SW 1271 (cell line): ENCODE measurements around the gene NRXN2.

Experiments used
- DNase-seq, 2 experiments: peaks; one replicate each; lab custom pipeline; 2025; lab: John Stamatoyannopoulos, UW

The NRXN2 gene

GRCh38 chr11:64759131-64759721, 36.2 kb upstream of the NRXN2 start:
- DNase-seq, result no peak

GRCh38 chr11:64758330-64759079, 35.5 kb upstream of the NRXN2 start:
- DNase-seq, result no peak

GRCh38 chr11:64757549-64758329, 34.7 kb upstream of the NRXN2 start:
- no peak for DNase-seq

- no peak for DNase-seq
Observed at GRCh38 chr11:64755681-64756361, 32.8 kb upstream of the NRXN2 start.

- no peak for DNase-seq
Observed at GRCh38 chr11:64754919-64755662, 32.1 kb upstream of the NRXN2 start.

GRCh38 chr11:64754124-64754918, 31.3 kb upstream of the NRXN2 start:
- no peak for DNase-seq

GRCh38 chr11:64753380-64754123, 30.6 kb upstream of the NRXN2 start:
- DNase-seq, result no peak

- DNase-seq, result no peak
Observed at GRCh38 chr11:64753019-64753379, 30.0 kb upstream of the NRXN2 start.

- DNase-seq, result no peak
Observed at GRCh38 chr11:64752175-64752970, 29.4 kb upstream of the NRXN2 start.

- DNase-seq, result no peak
Observed at GRCh38 chr11:64751580-64751979, 28.6 kb upstream of the NRXN2 start.

- no peak for DNase-seq
Observed at GRCh38 chr11:64751136-64751535, 28.1 kb upstream of the NRXN2 start.

- no peak for DNase-seq
Observed at GRCh38 chr11:64750361-64751054, 27.5 kb upstream of the NRXN2 start.

GRCh38 chr11:64747961-64748665, 25.1 kb upstream of the NRXN2 start:
- DNase-seq, result no peak

- DNase-seq, result no peak
Observed at GRCh38 chr11:64746486-64746885, 23.5 kb upstream of the NRXN2 start.

GRCh38 chr11:64745521-64746328, 22.7 kb upstream of the NRXN2 start:
- DNase-seq, result peak; percentile 63 to 65

- DNase-seq, result no peak
Observed at GRCh38 chr11:64745189-64745520, 22.2 kb upstream of the NRXN2 start.

GRCh38 chr11:64744544-64745188, 21.7 kb upstream of the NRXN2 start:
- no peak for DNase-seq
